GM23248 (cell line): ENCODE data around the gene DCLK2. TPM values are rescaled to one million over a fixed set of nuclear protein-coding genes. Genes with fewer than 3 reads are reported as not detected.
A peak's percentile ranks its signal among the peaks of the same experiment; 100 is the strongest.
"Not testable (repeated sequence)": the region's sequence is repeated elsewhere in the genome, so short reads cannot be mapped to it uniquely, and the experiment has no call there.

Experiments used
- DNase-seq: peaks from one replicate; pipeline ENCODE4 v3.0.0-alpha.2; 2015
- H2AFZ ChIP-seq: fragments of 200-600 bp; sonication (generic); 2 replicates; pipeline ENCODE4 v1.6.1; 2016; ENCODE audit warnings: antibody characterized with exemption
- H3F3A ChIP-seq: fragments of 200-600 bp; sonication (generic); 2 replicates; pipeline ENCODE4 v1.6.1; 2016; ENCODE audit warnings: mild to moderate bottlenecking, antibody characterized with exemption, mixed run types; ENCODE audit not compliant: insufficient read depth
- H3K27ac ChIP-seq: fragments of 200-600 bp; sonication (generic); 2 replicates; pipeline ENCODE4 v1.5.1; 2016; ENCODE audit warnings: mild to moderate bottlenecking
- H3K27me3 ChIP-seq: fragments of 200-600 bp; sonication (generic); replicated peaks from 2 replicates; pipeline ENCODE4 v1.6.1; 2016; ENCODE audit warnings: mild to moderate bottlenecking; ENCODE audit not compliant: insufficient read depth
- H3K36me3 ChIP-seq: fragments of 200-600 bp; sonication (generic); 2 replicates; pipeline ENCODE4 v1.6.1; 2016; ENCODE audit warnings: low read depth, mild to moderate bottlenecking
- H3K4me1 ChIP-seq: fragments of 200-600 bp; sonication (generic); 2 replicates; pipeline ENCODE4 v1.6.1; 2016; ENCODE audit warnings: mild to moderate bottlenecking; ENCODE audit not compliant: insufficient read depth
- H3K4me2 ChIP-seq: fragments of 200-600 bp; sonication (generic); one replicate; pipeline ENCODE4 v1.6.1; 2016; ENCODE audit warnings: mild to moderate bottlenecking; ENCODE audit not compliant: unreplicated experiment
- H3K4me3 ChIP-seq: fragments of 200-600 bp; sonication (generic); 2 replicates; pipeline ENCODE4 v1.5.1; 2016; ENCODE audit warnings: mild to moderate bottlenecking
- H3K79me2 ChIP-seq: fragments of 200-600 bp; sonication (generic); 2 replicates; pipeline ENCODE4 v1.6.1; 2016; ENCODE audit warnings: mild to moderate bottlenecking; ENCODE audit not compliant: insufficient read depth
- H3K9ac ChIP-seq: fragments of 200-600 bp; sonication (generic); 2 replicates; pipeline ENCODE4 v1.6.1; 2016; ENCODE audit warnings: mild to moderate bottlenecking
- H3K9me2 ChIP-seq: fragments of 200-600 bp; sonication (generic); 2 replicates; pipeline ENCODE4 v1.6.1; 2016; ENCODE audit warnings: mixed run types, mild to moderate bottlenecking, moderate library complexity; ENCODE audit not compliant: insufficient read depth
- H3K9me3 ChIP-seq: fragments of 200-600 bp; sonication (generic); one replicate; pipeline ENCODE4 v1.6.1; 2017; ENCODE audit warnings: low read depth
- H4K20me1 ChIP-seq: fragments of 200-600 bp; sonication (generic); 2 replicates; pipeline ENCODE4 v1.6.0; 2016; ENCODE audit not compliant: insufficient read depth
- EZH2 ChIP-seq: fragments of 200-600 bp; sonication (generic); IDR thresholded peaks from 2 replicates; pipeline ENCODE4 v1.6.1; 2018; ENCODE audit warnings: antibody characterized with exemption, mild to moderate bottlenecking; ENCODE audit not compliant: insufficient read depth, poor library complexity, severe bottlenecking
- EZH2phosphoT487 ChIP-seq: fragments of 200-600 bp; sonication (generic); IDR thresholded peaks from 2 replicates; pipeline ENCODE4 v1.6.1; 2018; ENCODE audit warnings: antibody characterized with exemption, moderate library complexity, mild to moderate bottlenecking, low read depth; ENCODE audit not compliant: insufficient read depth
- WGBS, 2 experiments: methylation state at CpG; one replicate each; pipeline ENCODE4 v1.1.6; 2015 to 2017; ENCODE audit warnings: low lambda C conversion rate in 2 of 2, low coverage in 1 of 2; ENCODE audit errors: missing lambda C conversion rate in 2 of 2; 5-methylcytosine and 5-hydroxymethylcytosine counted together
- in situ Hi-C: fragments of 300-500 bp; cut with MboI; formaldehyde crosslinking; loops from 2 replicates; pipeline ENCODE4 v1.15.0; 2020
- polyA plus RNA-seq: library from polyadenylated mRNA; unstranded; fragments of >200 nt; fragmentation: Nextera tagmentation; extraction: Ambion mirVana; gene quantifications from 2 replicates; pipeline ENCODE4 v1.2.1, GENCODE V29; 2016
- total RNA-seq: library from RNA; depleted of rRNA; stranded (reverse); fragments of >200 nt; shearing (Covaris generic); gene quantifications from 2 replicates; pipeline ENCODE4 v1.2.3, GENCODE V29; 2014

Gene DCLK2
- total and polyA plus RNA-seq, 2 experiments from 2014 or later, result 1.3 to 2.9 TPM

DNA sequence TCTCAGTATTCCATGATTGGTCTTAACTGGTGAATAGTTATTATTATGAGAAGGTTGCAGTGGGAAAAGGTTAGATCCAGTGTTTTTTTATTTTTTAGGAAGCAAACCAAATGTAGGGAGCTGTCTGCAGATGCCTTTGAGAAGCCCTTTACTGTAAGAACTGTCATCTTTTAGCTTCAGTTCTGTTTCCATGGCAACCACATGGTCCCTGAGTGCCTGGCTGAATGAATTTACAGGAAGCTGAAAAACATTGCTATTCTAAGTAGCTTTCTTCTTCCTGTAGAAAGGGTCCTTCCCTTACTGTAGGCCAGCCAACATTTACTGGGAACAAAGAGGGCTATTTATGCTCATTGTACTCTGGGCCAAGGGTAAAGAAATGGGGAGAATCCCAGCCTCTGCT is 103.3 kb downstream of the DCLK2 start:
- Histone ChIP-seq H3F3A (peaks cover 9% of the 10 kb centered on the region; the same call in 1 of the 2 replicates), H4K20me1 (no peaks in the 10 kb centered on the region), H3K9me2 (no peaks in the 10 kb centered on the region), H3K4me2 (no peak overlapping the region), H3K9ac (no peak overlapping the region), H2AFZ (no peak overlapping the region), H3K27ac (no peak overlapping the region), H3K27me3 (no peaks in the 10 kb centered on the region), H3K79me2 (no peaks in the 10 kb centered on the region), H3K36me3 (no peaks in the 10 kb centered on the region), H3K9me3 (no peaks in the 10 kb centered on the region), H3K4me3 (no peak overlapping the region), H3K4me1 (peaks cover 3% of the 10 kb centered on the region)
- in situ Hi-C loops, result no loop called here
- no peak for TF ChIP-seq EZH2
- TF ChIP-seq EZH2phosphoT487, result no peak
- peak; percentile 13 for DNase-seq

- Histone ChIP-seq H4K20me1 (no peaks in the 10 kb centered on the region), H2AFZ (no peak overlapping the region), H3F3A (no peaks in the 10 kb centered on the region), H3K79me2 (no peaks in the 10 kb centered on the region), H3K4me3 (no peak overlapping the region), H3K27ac (no peak overlapping the region), H3K27me3 (no peaks in the 10 kb centered on the region), H3K4me2 (no peak overlapping the region), H3K4me1 (no peaks in the 10 kb centered on the region), H3K36me3 (no peaks in the 10 kb centered on the region), H3K9me2 (no peaks in the 10 kb centered on the region), H3K9ac (no peak overlapping the region), H3K9me3 (no peaks in the 10 kb centered on the region)
- WGBS, 2 experiments, result 95 to 98% methylated on average over 2 of the region's 2 CpGs
- DNase-seq, result no peak
- no peak for TF ChIP-seq EZH2phosphoT487
- TF ChIP-seq EZH2, result no peak
- in situ Hi-C loops, result no loop called here
Observed at GRCh38 chr4:150182794-150183193, 104.5 kb downstream of the DCLK2 start.

DNA sequence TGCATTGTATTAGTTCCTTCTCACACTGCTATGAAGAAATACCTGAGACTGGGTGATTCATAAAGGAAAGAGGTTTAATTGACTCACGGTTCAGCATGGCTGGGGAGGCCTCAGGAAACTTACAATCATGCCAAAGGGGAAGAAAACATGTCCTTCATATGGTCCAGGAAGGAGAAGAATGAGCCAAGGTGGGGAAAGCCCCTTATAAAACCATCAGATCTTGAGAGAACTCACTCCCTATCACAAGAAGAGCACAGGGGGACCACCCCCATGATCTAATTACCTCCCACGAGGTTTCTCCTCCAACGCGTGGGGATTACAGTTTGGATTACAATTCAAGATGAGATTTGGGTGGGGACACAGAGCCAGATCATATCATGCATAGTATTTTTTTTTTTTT is 106.8 kb downstream of the DCLK2 start:
- H3K36me3 ChIP-seq, H3K27me3 ChIP-seq, H3K9me2 ChIP-seq, H4K20me1 ChIP-seq, H3K4me1 ChIP-seq, H3K27ac ChIP-seq, in situ Hi-C loops, H3K4me2 ChIP-seq, H2AFZ ChIP-seq, H3K4me3 ChIP-seq, DNase-seq, H3K9ac ChIP-seq, H3F3A ChIP-seq, H3K9me3 ChIP-seq, H3K79me2 ChIP-seq: not testable (repeated sequence)
- 96% methylated on average over 4 of the region's 4 CpGs for WGBS, 2 experiments

DNA sequence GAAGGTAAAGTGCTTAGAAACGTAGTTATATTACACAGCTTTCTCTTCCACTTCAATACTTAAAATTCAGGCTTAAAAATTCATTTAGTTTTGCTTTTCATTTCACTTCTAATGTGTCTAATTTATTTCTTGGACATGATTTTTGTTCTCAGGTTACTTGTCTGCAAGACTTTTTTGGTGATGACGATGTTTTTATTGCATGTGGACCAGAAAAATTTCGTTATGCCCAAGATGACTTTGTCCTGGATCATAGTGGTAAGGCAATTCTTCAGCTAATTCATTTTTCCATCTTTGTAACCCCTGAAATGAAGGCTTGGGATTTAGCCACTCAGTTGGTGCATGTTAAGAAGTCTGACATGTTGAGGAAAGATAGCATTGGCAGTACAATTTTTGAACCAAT is 114.7 kb downstream of the DCLK2 start:
- H3K36me3 ChIP-seq, result no peaks in the 10 kb centered on the region
- H2AFZ ChIP-seq, result no peak overlapping the region
- H3K9me2 ChIP-seq, result no peaks in the 10 kb centered on the region
- H4K20me1 ChIP-seq, result no peaks in the 10 kb centered on the region
- no peak overlapping the region for H3K27ac ChIP-seq
- H3K79me2 ChIP-seq, result no peaks in the 10 kb centered on the region
- no peaks in the 10 kb centered on the region for H3K4me1 ChIP-seq
- H3K27me3 ChIP-seq, result no peaks in the 10 kb centered on the region
- TF ChIP-seq EZH2phosphoT487, result no peak
- no peak for TF ChIP-seq EZH2
- no peak overlapping the region for H3K9ac ChIP-seq
- no peaks in the 10 kb centered on the region for H3F3A ChIP-seq
- no peak overlapping the region for H3K4me3 ChIP-seq
- WGBS, 2 experiments, result 75 to 78% methylated on average over 3 of the region's 3 CpGs
- no peak overlapping the region for H3K4me2 ChIP-seq
- no peaks in the 10 kb centered on the region for H3K9me3 ChIP-seq
- DNase-seq, result no peak
- in situ Hi-C loops, result no loop called here

- H3K4me3 ChIP-seq, H3K27me3 ChIP-seq, H2AFZ ChIP-seq, DNase-seq, H3K9ac ChIP-seq, H4K20me1 ChIP-seq, H3K36me3 ChIP-seq, H3K79me2 ChIP-seq, in situ Hi-C loops, H3F3A ChIP-seq, H3K4me2 ChIP-seq, H3K27ac ChIP-seq, H3K9me2 ChIP-seq, H3K4me1 ChIP-seq, H3K9me3 ChIP-seq: not testable (repeated sequence)
- WGBS, 2 experiments, result 87 to 98% methylated on average over 4 of the region's 4 CpGs
Observed at GRCh38 chr4:150197256-150197655, 119.0 kb downstream of the DCLK2 start.
